Glutamatergic neuron (in vitro differentiated cells): ENCODE results near the gene PTPN7. TPM values are rescaled to one million over a fixed set of nuclear protein-coding genes. Genes with fewer than 3 reads are reported as not detected.

Experiments used
- DNase-seq: peaks from one replicate; pipeline ENCODE4 v3.0.0; 2022
- H3K27ac Mint-ChIP-seq: one replicate; pipeline ENCODE4 v1.8.0; 2020; ENCODE audit warnings: mild to moderate bottlenecking, mixed read lengths, inconsistent platforms; ENCODE audit not compliant: unreplicated experiment
- H3K27me3 Mint-ChIP-seq: one replicate; pipeline ENCODE4 v1.8.0; 2020; ENCODE audit warnings: mild to moderate bottlenecking, moderate library complexity, mixed read lengths, inconsistent platforms; ENCODE audit not compliant: unreplicated experiment
- H3K36me3 Mint-ChIP-seq: one replicate; pipeline ENCODE4 v1.8.0; 2020; ENCODE audit warnings: mild to moderate bottlenecking, mixed read lengths, inconsistent platforms; ENCODE audit not compliant: unreplicated experiment
- H3K4me1 Mint-ChIP-seq: one replicate; pipeline ENCODE4 v1.8.0; 2020; ENCODE audit warnings: mild to moderate bottlenecking, low read depth, mixed read lengths, inconsistent platforms; ENCODE audit not compliant: unreplicated experiment
- H3K4me3 Mint-ChIP-seq: one replicate; pipeline ENCODE4 v1.8.0; 2020; ENCODE audit warnings: mild to moderate bottlenecking, mixed read lengths, inconsistent platforms; ENCODE audit not compliant: unreplicated experiment
- H3K9me3 Mint-ChIP-seq: one replicate; pipeline ENCODE4 v1.8.0; 2020; ENCODE audit warnings: mild to moderate bottlenecking, moderate library complexity, mixed read lengths, inconsistent platforms; ENCODE audit not compliant: unreplicated experiment
- total RNA-seq: library from RNA; stranded (reverse); fragmentation: NEBNext Ultra II Directional; extraction: Animal tissue kit (Norgen Biotek cat#: 25700); gene quantifications from one replicate; pipeline ENCODE4 v1.2.1, GENCODE V29; 2021; ENCODE audit not compliant: unreplicated experiment
- TF ChIP-seq, protein P1 (sequence below): fragments of 200-600 bp; sonication (generic); IDR thresholded peaks from one replicate; pipeline ENCODE4 v1.5.0; 2021; ENCODE audit not compliant: partially characterized antibody, unreplicated experiment

PTPN7 gene
- total RNA-seq, 1 donor from 2014 or later: not detected

DNA sequence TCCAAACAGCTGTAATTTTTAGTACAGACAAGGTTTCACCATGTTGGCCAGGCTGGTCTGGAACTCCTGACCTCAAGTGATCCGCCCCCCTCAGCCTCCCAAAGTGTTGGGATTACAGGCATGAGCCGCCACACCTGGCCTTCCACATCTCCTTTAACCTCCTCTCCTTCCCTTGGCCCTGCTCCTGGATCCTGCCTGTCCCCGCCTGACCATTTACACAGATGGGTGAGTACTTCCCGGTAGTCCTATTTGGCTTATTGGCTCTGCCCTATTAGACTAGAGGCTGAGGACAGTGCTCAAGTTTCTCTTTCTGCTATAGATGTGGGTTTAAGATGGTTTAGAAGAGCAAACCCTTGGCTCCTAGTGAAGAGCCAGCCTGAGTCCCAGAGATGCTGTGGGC is 7.1 kb downstream of the PTPN7 start:
- peaks cover 3% of the 10 kb centered on the region for H3K4me1 Mint-ChIP-seq
- DNase-seq: no peak
- peaks cover 6% of the 10 kb centered on the region for H3K27me3 Mint-ChIP-seq
- peaks cover 2% of the 10 kb centered on the region for H3K9me3 Mint-ChIP-seq
- TF ChIP-seq, protein P1, sequence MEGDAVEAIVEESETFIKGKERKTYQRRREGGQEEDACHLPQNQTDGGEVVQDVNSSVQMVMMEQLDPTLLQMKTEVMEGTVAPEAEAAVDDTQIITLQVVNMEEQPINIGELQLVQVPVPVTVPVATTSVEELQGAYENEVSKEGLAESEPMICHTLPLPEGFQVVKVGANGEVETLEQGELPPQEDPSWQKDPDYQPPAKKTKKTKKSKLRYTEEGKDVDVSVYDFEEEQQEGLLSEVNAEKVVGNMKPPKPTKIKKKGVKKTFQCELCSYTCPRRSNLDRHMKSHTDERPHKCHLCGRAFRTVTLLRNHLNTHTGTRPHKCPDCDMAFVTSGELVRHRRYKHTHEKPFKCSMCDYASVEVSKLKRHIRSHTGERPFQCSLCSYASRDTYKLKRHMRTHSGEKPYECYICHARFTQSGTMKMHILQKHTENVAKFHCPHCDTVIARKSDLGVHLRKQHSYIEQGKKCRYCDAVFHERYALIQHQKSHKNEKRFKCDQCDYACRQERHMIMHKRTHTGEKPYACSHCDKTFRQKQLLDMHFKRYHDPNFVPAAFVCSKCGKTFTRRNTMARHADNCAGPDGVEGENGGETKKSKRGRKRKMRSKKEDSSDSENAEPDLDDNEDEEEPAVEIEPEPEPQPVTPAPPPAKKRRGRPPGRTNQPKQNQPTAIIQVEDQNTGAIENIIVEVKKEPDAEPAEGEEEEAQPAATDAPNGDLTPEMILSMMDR: no peak
- H3K36me3 Mint-ChIP-seq: no peaks in the 10 kb centered on the region
- no peak overlapping the region for H3K27ac Mint-ChIP-seq
- H3K4me3 Mint-ChIP-seq: no peak overlapping the region

DNA sequence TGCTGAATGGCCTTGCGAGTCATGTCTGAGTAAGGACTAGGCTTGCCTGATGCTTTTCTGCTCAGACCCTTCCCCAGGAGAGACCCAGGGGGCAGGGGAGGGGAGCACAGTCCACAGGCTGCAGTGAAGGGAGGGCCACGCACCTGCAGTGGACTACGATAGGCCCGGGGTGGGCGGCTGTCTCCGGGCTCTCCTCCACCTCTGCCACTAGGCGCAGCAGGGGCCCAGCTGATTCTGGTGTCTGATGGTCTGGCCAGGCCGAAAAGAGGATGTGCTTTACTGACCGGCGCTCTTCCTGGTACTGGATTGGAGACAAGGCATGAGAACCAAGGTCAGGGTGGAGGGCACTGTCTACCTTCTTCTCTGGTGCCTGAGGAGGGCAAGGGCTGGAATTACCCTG is 8.0 kb downstream of the PTPN7 start:
- no peaks in the 10 kb centered on the region for H3K36me3 Mint-ChIP-seq
- no peak for DNase-seq
- TF ChIP-seq, protein P1: no peak

DNA sequence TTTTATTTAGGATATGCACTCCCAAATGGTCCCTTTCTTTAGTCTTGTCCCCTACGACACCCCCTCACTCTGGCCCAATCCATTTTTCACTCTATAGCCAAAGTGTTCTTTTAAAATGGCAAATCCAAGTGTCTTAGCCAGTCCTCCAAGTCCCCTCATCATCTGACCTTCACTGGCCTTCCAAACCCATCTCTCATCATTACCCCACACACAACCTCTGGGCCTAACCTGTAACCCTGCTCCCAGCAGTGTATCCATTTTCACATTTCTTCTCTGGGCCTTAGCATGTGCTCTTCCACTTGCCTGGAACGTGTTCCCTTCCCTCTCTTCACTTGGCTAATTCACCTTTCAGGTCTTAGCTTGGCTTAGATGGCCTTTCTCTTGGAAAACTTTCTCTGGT is 9.4 kb downstream of the PTPN7 start:
- DNase-seq: no peak
- TF ChIP-seq, protein P1: no peak
- H3K36me3 Mint-ChIP-seq: no peaks in the 10 kb centered on the region
- no peak overlapping the region for H3K4me3 Mint-ChIP-seq
- peaks cover 2% of the 10 kb centered on the region for H3K9me3 Mint-ChIP-seq
- no peaks in the 10 kb centered on the region for H3K4me1 Mint-ChIP-seq
- peaks cover 9% of the 10 kb centered on the region for H3K27me3 Mint-ChIP-seq
- no peak overlapping the region for H3K27ac Mint-ChIP-seq

More for the DNA sequence above, 8.0 kb downstream of the PTPN7 start:
- peaks cover 9% of the 10 kb centered on the region for H3K27me3 Mint-ChIP-seq
- no peak overlapping the region for H3K27ac Mint-ChIP-seq
- no peak overlapping the region for H3K4me3 Mint-ChIP-seq
- peaks cover 2% of the 10 kb centered on the region for H3K9me3 Mint-ChIP-seq
- no peaks in the 10 kb centered on the region for H3K4me1 Mint-ChIP-seq

DNA sequence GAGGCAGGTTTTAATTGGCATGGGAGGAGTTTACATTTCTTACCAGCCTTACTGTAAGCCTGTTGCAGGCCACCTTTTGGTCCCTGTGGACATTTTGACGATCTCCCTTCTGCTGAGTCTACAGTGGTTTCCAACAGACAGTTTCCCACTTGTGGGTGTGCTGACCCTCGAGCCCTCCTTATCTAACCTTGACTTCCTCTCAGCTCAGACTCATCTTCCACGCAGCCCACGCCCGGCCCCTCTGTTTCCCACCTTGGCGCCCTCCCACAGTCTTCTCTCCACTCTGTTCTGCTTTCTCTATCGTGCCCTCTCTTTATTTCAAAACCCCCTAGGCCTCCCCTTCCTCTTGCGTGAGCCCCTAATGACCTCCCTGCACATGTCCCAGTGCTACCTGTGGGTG is 9.8 kb downstream of the PTPN7 start:
- H3K27me3 Mint-ChIP-seq: peaks cover 9% of the 10 kb centered on the region
- H3K9me3 Mint-ChIP-seq: peaks cover 2% of the 10 kb centered on the region
- no peaks in the 10 kb centered on the region for H3K36me3 Mint-ChIP-seq
- TF ChIP-seq, protein P1: no peak
- no peaks in the 10 kb centered on the region for H3K4me1 Mint-ChIP-seq
- H3K4me3 Mint-ChIP-seq: no peak overlapping the region
- no peak for DNase-seq
- H3K27ac Mint-ChIP-seq: no peak overlapping the region

DNA sequence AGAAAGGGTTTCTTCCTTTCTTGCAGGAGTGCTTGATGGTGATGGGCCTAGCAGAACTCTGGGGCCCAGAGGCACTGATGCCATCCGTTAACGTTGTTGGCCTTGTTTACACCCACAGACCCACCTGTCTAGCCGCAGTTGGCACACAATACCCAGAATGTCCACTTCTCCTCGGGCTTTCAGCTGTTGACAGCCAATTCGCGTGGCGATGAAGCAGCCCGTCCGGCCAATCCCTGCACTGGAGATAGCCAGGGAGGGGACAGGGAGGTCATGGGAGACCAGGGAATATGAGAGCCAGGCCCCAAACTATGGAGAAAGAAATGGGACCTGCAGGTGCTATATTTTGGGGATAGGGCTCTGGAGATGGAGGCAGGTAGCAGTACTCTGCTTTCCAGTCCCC is 10.2 kb downstream of the PTPN7 start:
- H3K36me3 Mint-ChIP-seq: no peaks in the 10 kb centered on the region
- peaks cover 13% of the 10 kb centered on the region for H3K27me3 Mint-ChIP-seq
- no peaks in the 10 kb centered on the region for H3K4me1 Mint-ChIP-seq
- H3K9me3 Mint-ChIP-seq: peaks cover 5% of the 10 kb centered on the region
- no peak overlapping the region for H3K4me3 Mint-ChIP-seq
- TF ChIP-seq, protein P1: no peak
- DNase-seq: no peak
- no peak overlapping the region for H3K27ac Mint-ChIP-seq
